HEK293 (cell line): ENCODE results near the gene RASL12.

Experiments
- CTCF ChIA-PET: fragments of 350-600 bp; formaldehyde crosslinking; extraction: SDS; loops from one replicate; lab custom pipeline; 2021; ENCODE audit warnings: antibody characterized with exemption; lab: Yijun Ruan, JAX
- POLR2A ChIA-PET: fragments of 300-600 bp; formaldehyde crosslinking; extraction: SDS; loops from one replicate; lab custom pipeline; 2020; ENCODE audit warnings: antibody characterized with exemption, inconsistent platforms; lab: Yijun Ruan, JAX
- H3K27ac ChIP-seq: fragments of 200-500 bp; sonication (Bioruptor generic); 2 replicates; pipeline ENCODE4 v1.5.1; 2014; ENCODE audit warnings: low read depth, low read length, control low read depth, inconsistent platforms; ENCODE audit errors: extremely low read depth
- H3K36me3 ChIP-seq, 2 experiments: fragments of 200-500 bp in 1 of 2; sonication (Bioruptor generic) in 1 of 2; 1 replicate in 1 of 2; 2 replicates in 1 of 2; pipeline ENCODE4 v1.5.1; 2014 to 2017; ENCODE audit warnings: inconsistent platforms in 2 of 2, low read length in 2 of 2; ENCODE audit not compliant: control insufficient read depth in 2 of 2, insufficient read depth in 1 of 2
- H3K4me1 ChIP-seq: fragments of 200-500 bp; sonication (Bioruptor generic); 2 replicates; pipeline ENCODE4 v1.5.1; 2014; ENCODE audit warnings: mild to moderate bottlenecking, low read length, inconsistent platforms; ENCODE audit not compliant: control insufficient read depth, insufficient read depth
- H3K4me3 ChIP-seq: 2 replicates; pipeline ENCODE4 v1.5.1; 2011; ENCODE audit warnings: low read depth, mild to moderate bottlenecking, control low read depth, low read length, moderate library complexity
- H3K9me3 ChIP-seq: fragments of 200-500 bp; sonication (Bioruptor generic); 2 replicates; pipeline ENCODE4 v1.5.1; 2014; ENCODE audit warnings: low read depth, low read length, inconsistent platforms; ENCODE audit not compliant: control insufficient read depth, insufficient read depth
- GLI2 ChIP-seq: fragments of 450-650 bp; formaldehyde crosslinking; IDR thresholded peaks from 2 replicates; pipeline ENCODE4; 2017; ENCODE audit warnings: missing biosample characterization, missing genetic modification characterization, low read depth, borderline replicate concordance
- GLIS1 ChIP-seq: fragments of 450-650 bp; formaldehyde crosslinking; IDR thresholded peaks from 2 replicates; pipeline ENCODE4 v1.5.1; 2016; ENCODE audit warnings: missing biosample characterization, missing genetic modification characterization
- KLF10 ChIP-seq: fragments of 450-650 bp; IDR thresholded peaks from 2 replicates; pipeline ENCODE4 v1.5.1; 2018; ENCODE audit warnings: missing biosample characterization, mild to moderate bottlenecking, missing genetic modification characterization
- SETDB1 ChIP-seq: IDR thresholded peaks from one replicate; pipeline ENCODE4 v1.6.1; 2017; ENCODE audit warnings: mild to moderate bottlenecking, low read length, moderate library complexity, mixed read lengths; ENCODE audit not compliant: insufficient read length
- SP2 ChIP-seq: fragments of 450-650 bp; formaldehyde crosslinking; IDR thresholded peaks from 2 replicates; pipeline ENCODE4 v1.5.1; 2016; ENCODE audit warnings: missing biosample characterization, missing genetic modification characterization
- YY2 ChIP-seq: fragments of 450-650 bp; formaldehyde crosslinking; IDR thresholded peaks from 2 replicates; pipeline ENCODE4 v1.5.1; 2016; ENCODE audit warnings: missing biosample characterization, missing genetic modification characterization
- ZBTB17 ChIP-seq: fragments of 450-650 bp; formaldehyde crosslinking; IDR thresholded peaks from 2 replicates; pipeline ENCODE4 v1.5.1; 2016; ENCODE audit warnings: missing biosample characterization, missing genetic modification characterization
- ZFP37 ChIP-seq: fragments of 450-650 bp; formaldehyde crosslinking; IDR thresholded peaks from 2 replicates; pipeline ENCODE4 v1.5.1; 2016; ENCODE audit warnings: missing biosample characterization, missing genetic modification characterization
- ZIC2 ChIP-seq: fragments of 450-650 bp; formaldehyde crosslinking; IDR thresholded peaks from 2 replicates; pipeline ENCODE4 v1.5.1; 2016; ENCODE audit warnings: missing biosample characterization, missing genetic modification characterization
- ZNF114 ChIP-seq: fragments of 450-650 bp; formaldehyde crosslinking; IDR thresholded peaks from 2 replicates; pipeline ENCODE4 v1.5.0; 2017; ENCODE audit warnings: missing biosample characterization, missing genetic modification characterization
- ZNF214 ChIP-seq: fragments of 450-650 bp; formaldehyde crosslinking; IDR thresholded peaks from 2 replicates; pipeline ENCODE4 v1.5.1; 2017; ENCODE audit warnings: missing biosample characterization, mild to moderate bottlenecking, missing genetic modification characterization, borderline replicate concordance
- ZNF302 ChIP-seq: fragments of 450-650 bp; formaldehyde crosslinking; IDR thresholded peaks from 2 replicates; pipeline ENCODE4 v1.5.1; 2016; ENCODE audit warnings: missing biosample characterization, missing genetic modification characterization, low read depth
- ZNF394 ChIP-seq: fragments of 450-650 bp; formaldehyde crosslinking; IDR thresholded peaks from 2 replicates; pipeline ENCODE4 v1.5.1; 2016; ENCODE audit warnings: missing biosample characterization, missing genetic modification characterization, mild to moderate bottlenecking, moderate library complexity, borderline replicate concordance
- ZNF555 ChIP-seq: fragments of 450-650 bp; formaldehyde crosslinking; conservative IDR thresholded peaks from 2 replicates; pipeline ENCODE4 v1.5.1; 2017; ENCODE audit warnings: missing biosample characterization, mild to moderate bottlenecking, missing genetic modification characterization, inconsistent platforms
- ZNF561 ChIP-seq: fragments of 450-650 bp; IDR thresholded peaks from 2 replicates; pipeline ENCODE4 v1.5.1; 2018; ENCODE audit warnings: missing biosample characterization, missing genetic modification characterization, borderline replicate concordance
- ZNF660 ChIP-seq: fragments of 450-650 bp; IDR thresholded peaks from 2 replicates; pipeline ENCODE4 v1.5.1; 2018; ENCODE audit warnings: missing biosample characterization, mild to moderate bottlenecking, missing genetic modification characterization
- ZNF792 ChIP-seq: fragments of 450-650 bp; formaldehyde crosslinking; IDR thresholded peaks from 2 replicates; pipeline ENCODE4 v1.5.1; 2016; ENCODE audit warnings: missing biosample characterization, missing genetic modification characterization
- ZSCAN30 ChIP-seq: fragments of 450-650 bp; IDR thresholded peaks from 2 replicates; pipeline ENCODE4 v1.5.1; 2018; ENCODE audit warnings: missing biosample characterization, mild to moderate bottlenecking, missing genetic modification characterization, moderate library complexity
- TF ChIP-seq, protein P1 (sequence below): fragments of 450-650 bp; formaldehyde crosslinking; IDR thresholded peaks from 2 replicates; pipeline ENCODE4 v1.5.1; 2017; ENCODE audit warnings: missing biosample characterization, missing genetic modification characterization
- TF ChIP-seq, protein P2 (sequence below): fragments of 450-650 bp; formaldehyde crosslinking; IDR thresholded peaks from 2 replicates; pipeline ENCODE4 v1.5.1; 2017; ENCODE audit warnings: missing biosample characterization, mild to moderate bottlenecking, missing genetic modification characterization, moderate library complexity
- TF ChIP-seq, protein P3 (sequence below): fragments of 450-650 bp; formaldehyde crosslinking; conservative IDR thresholded peaks from 2 replicates; pipeline ENCODE4 v1.5.1; 2016; ENCODE audit warnings: low read depth, missing biosample characterization, missing genetic modification characterization
- TF ChIP-seq, protein P4 (sequence below): fragments of 450-650 bp; formaldehyde crosslinking; IDR thresholded peaks from 2 replicates; pipeline ENCODE4 v1.5.1; 2016; ENCODE audit warnings: missing biosample characterization, missing genetic modification characterization
- TF ChIP-seq, protein P5 (sequence below): fragments of 450-650 bp; formaldehyde crosslinking; IDR thresholded peaks from 2 replicates; pipeline ENCODE4 v1.5.1; 2016; ENCODE audit warnings: missing biosample characterization, missing genetic modification characterization, borderline replicate concordance

Gene RASL12

DNA sequence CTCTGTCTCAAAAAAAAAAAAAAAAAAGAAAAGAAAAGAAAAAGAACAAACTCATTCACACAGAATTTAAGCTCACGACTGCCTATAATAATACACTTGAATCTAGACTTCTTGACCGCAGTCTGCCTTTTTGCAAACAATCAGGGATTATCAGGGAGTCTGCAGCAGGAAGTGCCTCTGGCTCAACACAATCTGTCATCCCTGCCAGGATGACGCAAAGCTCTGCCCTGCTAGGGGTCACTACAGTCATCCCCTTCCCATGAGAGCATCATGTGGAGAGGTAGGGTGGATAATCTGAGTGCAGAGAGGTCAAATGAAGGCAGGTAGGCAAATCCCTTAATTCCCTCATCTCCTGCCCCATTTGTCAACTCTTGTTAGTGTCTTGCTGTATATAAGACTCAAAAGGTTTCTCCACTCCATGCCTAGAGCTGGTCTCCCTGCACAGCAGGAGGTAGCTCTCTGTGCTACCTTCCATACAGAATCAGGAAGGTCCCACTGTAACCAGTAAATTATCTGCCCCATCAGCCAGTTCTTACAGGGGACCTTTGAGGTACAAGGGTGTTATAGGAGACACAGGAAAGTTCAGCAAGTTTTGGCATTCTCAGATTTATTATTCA, 43.0 kb upstream of the RASL12 start:
- no peak overlapping the region for H3K4me3 ChIP-seq
- CTCF ChIA-PET: interaction anchor here (0.6 to 2.5 kb wide), 4 partner anchors 9 to 382 kb away, joined by 3 to 12 read pairs (median 4); no protein-coding TSS in a partner anchor
- H3K9me3 ChIP-seq: no peaks in the 10 kb centered on the region
- no peak overlapping the region for H3K27ac ChIP-seq
- H3K36me3 ChIP-seq: peaks cover 5 to 24% of the 10 kb centered on the region in 2 experiments; a peak in 2 of 3 replicates
- H3K4me1 ChIP-seq: 0 out of 2 replicates have a peak, but pooled peaks cover 2% of the 10 kb centered on the region
- POLR2A ChIA-PET: no interaction called here
- TF ChIP-seq, protein P1, sequence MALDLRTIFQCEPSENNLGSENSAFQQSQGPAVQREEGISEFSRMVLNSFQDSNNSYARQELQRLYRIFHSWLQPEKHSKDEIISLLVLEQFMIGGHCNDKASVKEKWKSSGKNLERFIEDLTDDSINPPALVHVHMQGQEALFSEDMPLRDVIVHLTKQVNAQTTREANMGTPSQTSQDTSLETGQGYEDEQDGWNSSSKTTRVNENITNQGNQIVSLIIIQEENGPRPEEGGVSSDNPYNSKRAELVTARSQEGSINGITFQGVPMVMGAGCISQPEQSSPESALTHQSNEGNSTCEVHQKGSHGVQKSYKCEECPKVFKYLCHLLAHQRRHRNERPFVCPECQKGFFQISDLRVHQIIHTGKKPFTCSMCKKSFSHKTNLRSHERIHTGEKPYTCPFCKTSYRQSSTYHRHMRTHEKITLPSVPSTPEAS (tag by site-specific recombination): no peak
- TF ChIP-seq ZBTB17 (peak; percentile 64), ZNF792 (no peak), SETDB1 (no peak), ZNF394 (tag by site-specific recombination) (no peak), ZFP37 (tag by site-specific recombination) (no peak), ZNF214 (tag by site-specific recombination) (no peak), YY2 (tag by site-specific recombination) (no peak), ZNF555 (tag by site-specific recombination) (no peak), ZNF114 (no peak), ZNF561 (tag by site-specific recombination) (no peak), SP2 (tag by site-specific recombination) (no peak), ZNF660 (tag by site-specific recombination) (no peak), GLI2 (tag by site-specific recombination) (no peak), ZSCAN30 (tag by site-specific recombination) (no peak), GLIS1 (tag by site-specific recombination) (peak; percentile 35; the same call in 1 of the 2 replicates), KLF10 (no peak), ZNF302 (tag by site-specific recombination) (no peak), ZIC2 (tag by site-specific recombination) (peak; percentile 40; the same call in 1 of the 2 replicates)
- TF ChIP-seq, protein P2, sequence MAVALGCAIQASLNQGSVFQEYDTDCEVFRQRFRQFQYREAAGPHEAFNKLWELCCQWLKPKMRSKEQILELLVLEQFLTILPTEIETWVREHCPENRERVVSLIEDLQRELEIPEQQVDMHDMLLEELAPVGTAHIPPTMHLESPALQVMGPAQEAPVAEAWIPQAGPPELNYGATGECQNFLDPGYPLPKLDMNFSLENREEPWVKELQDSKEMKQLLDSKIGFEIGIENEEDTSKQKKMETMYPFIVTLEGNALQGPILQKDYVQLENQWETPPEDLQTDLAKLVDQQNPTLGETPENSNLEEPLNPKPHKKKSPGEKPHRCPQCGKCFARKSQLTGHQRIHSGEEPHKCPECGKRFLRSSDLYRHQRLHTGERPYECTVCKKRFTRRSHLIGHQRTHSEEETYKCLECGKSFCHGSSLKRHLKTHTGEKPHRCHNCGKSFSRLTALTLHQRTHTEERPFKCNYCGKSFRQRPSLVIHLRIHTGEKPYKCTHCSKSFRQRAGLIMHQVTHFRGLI (tag by site-specific recombination): no peak
- TF ChIP-seq, protein P3, sequence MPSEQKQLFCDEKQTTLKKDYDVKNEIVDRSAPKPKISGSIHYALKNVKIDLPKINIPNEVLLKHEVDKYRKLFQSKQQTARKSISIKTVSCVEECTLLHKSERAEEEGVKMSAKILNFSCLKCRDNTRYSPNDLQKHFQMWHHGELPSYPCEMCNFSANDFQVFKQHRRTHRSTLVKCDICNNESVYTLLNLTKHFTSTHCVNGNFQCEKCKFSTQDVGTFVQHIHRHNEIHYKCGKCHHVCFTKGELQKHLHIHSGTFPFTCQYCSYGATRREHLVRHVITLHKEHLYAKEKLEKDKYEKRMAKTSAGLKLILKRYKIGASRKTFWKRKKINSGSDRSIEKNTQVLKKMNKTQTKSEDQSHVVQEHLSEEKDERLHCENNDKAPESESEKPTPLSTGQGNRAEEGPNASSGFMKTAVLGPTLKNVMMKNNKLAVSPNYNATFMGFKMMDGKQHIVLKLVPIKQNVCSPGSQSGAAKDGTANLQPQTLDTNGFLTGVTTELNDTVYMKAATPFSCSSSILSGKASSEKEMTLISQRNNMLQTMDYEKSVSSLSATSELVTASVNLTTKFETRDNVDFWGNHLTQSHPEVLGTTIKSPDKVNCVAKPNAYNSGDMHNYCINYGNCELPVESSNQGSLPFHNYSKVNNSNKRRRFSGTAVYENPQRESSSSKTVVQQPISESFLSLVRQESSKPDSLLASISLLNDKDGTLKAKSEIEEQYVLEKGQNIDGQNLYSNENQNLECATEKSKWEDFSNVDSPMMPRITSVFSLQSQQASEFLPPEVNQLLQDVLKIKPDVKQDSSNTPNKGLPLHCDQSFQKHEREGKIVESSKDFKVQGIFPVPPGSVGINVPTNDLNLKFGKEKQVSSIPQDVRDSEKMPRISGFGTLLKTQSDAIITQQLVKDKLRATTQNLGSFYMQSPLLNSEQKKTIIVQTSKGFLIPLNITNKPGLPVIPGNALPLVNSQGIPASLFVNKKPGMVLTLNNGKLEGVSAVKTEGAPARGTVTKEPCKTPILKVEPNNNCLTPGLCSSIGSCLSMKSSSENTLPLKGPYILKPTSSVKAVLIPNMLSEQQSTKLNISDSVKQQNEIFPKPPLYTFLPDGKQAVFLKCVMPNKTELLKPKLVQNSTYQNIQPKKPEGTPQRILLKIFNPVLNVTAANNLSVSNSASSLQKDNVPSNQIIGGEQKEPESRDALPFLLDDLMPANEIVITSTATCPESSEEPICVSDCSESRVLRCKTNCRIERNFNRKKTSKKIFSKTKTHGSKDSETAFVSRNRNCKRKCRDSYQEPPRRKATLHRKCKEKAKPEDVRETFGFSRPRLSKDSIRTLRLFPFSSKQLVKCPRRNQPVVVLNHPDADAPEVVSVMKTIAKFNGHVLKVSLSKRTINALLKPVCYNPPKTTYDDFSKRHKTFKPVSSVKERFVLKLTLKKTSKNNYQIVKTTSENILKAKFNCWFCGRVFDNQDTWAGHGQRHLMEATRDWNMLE (tag by site-specific recombination): no peak
- TF ChIP-seq, protein P4, sequence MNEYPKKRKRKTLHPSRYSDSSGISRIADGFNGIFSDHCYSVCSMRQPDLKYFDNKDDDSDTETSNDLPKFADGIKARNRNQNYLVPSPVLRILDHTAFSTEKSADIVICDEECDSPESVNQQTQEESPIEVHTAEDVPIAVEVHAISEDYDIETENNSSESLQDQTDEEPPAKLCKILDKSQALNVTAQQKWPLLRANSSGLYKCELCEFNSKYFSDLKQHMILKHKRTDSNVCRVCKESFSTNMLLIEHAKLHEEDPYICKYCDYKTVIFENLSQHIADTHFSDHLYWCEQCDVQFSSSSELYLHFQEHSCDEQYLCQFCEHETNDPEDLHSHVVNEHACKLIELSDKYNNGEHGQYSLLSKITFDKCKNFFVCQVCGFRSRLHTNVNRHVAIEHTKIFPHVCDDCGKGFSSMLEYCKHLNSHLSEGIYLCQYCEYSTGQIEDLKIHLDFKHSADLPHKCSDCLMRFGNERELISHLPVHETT (tag by site-specific recombination): no peak
- TF ChIP-seq, protein P5, sequence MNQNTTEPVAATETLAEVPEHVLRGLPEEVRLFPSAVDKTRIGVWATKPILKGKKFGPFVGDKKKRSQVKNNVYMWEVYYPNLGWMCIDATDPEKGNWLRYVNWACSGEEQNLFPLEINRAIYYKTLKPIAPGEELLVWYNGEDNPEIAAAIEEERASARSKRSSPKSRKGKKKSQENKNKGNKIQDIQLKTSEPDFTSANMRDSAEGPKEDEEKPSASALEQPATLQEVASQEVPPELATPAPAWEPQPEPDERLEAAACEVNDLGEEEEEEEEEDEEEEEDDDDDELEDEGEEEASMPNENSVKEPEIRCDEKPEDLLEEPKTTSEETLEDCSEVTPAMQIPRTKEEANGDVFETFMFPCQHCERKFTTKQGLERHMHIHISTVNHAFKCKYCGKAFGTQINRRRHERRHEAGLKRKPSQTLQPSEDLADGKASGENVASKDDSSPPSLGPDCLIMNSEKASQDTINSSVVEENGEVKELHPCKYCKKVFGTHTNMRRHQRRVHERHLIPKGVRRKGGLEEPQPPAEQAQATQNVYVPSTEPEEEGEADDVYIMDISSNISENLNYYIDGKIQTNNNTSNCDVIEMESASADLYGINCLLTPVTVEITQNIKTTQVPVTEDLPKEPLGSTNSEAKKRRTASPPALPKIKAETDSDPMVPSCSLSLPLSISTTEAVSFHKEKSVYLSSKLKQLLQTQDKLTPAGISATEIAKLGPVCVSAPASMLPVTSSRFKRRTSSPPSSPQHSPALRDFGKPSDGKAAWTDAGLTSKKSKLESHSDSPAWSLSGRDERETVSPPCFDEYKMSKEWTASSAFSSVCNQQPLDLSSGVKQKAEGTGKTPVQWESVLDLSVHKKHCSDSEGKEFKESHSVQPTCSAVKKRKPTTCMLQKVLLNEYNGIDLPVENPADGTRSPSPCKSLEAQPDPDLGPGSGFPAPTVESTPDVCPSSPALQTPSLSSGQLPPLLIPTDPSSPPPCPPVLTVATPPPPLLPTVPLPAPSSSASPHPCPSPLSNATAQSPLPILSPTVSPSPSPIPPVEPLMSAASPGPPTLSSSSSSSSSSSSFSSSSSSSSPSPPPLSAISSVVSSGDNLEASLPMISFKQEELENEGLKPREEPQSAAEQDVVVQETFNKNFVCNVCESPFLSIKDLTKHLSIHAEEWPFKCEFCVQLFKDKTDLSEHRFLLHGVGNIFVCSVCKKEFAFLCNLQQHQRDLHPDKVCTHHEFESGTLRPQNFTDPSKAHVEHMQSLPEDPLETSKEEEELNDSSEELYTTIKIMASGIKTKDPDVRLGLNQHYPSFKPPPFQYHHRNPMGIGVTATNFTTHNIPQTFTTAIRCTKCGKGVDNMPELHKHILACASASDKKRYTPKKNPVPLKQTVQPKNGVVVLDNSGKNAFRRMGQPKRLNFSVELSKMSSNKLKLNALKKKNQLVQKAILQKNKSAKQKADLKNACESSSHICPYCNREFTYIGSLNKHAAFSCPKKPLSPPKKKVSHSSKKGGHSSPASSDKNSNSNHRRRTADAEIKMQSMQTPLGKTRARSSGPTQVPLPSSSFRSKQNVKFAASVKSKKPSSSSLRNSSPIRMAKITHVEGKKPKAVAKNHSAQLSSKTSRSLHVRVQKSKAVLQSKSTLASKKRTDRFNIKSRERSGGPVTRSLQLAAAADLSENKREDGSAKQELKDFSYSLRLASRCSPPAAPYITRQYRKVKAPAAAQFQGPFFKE (tag by site-specific recombination): no peak
- TF ChIP-seq, all 188 proteins: peak for 3
